SK-N-SH (cell line): Measurements from ENCODE around the gene SOX11. TPM values are rescaled to one million over a fixed set of nuclear protein-coding genes. Genes with fewer than 3 reads are reported as not detected.

Experiments
- CTCF ChIA-PET: fragments of 300-600, 350-600 bp; formaldehyde crosslinking; extraction: SDS; loops from one replicate; lab custom pipeline; 2021; lab: Yijun Ruan, JAX
- POLR2A ChIA-PET: fragments of 350-600 bp; sonication (Branson Sonifier 250); formaldehyde crosslinking; extraction: SDS; loops from one replicate; lab custom pipeline; 2020; ENCODE audit warnings: antibody characterized with exemption, inconsistent platforms; lab: Yijun Ruan, JAX
- DNase-seq: peaks from one replicate; pipeline ENCODE4 v3.0.0; 2012
- H2AFZ ChIP-seq: fragments of 200-600 bp; sonication (generic); 2 replicates; pipeline ENCODE4 v1.8.1; 2016; ENCODE audit warnings: antibody characterized with exemption, mild to moderate bottlenecking, low read depth
- H3F3A ChIP-seq: fragments of 200-600 bp; sonication (generic); replicated peaks from 2 replicates; pipeline ENCODE3; 2016; ENCODE audit warnings: antibody characterized with exemption, mild to moderate bottlenecking; ENCODE audit not compliant: insufficient read depth
- H3K27ac ChIP-seq, 2 experiments: fragments of 200-500 bp in 1 of 2; fragments of 200-600 bp in 1 of 2; sonication (Bioruptor generic) in 1 of 2; sonication (generic), shearing (Covaris generic) in 1 of 2; 2 replicates each; pipeline versions ENCODE4 v1.5.1 to v1.6.1; 2014 to 2016; ENCODE audit warnings: low read depth in 2 of 2, inconsistent platforms in 1 of 2, low read length in 1 of 2, mild to moderate bottlenecking in 1 of 2, mixed read lengths in 1 of 2
- H3K27me3 ChIP-seq: fragments of 200-600 bp; sonication (generic), shearing (Covaris generic); 2 replicates; pipeline ENCODE4 v1.6.1; 2016; ENCODE audit warnings: mixed run types; ENCODE audit not compliant: insufficient read depth
- H3K36me3 ChIP-seq, 2 experiments: fragments of 200-500 bp in 1 of 2; fragments of 200-600 bp in 1 of 2; sonication (Bioruptor generic) in 1 of 2; sonication (generic) in 1 of 2; replicated peaks in 1 of 2; 2 replicates each; pipeline versions ENCODE3 to v1.5.1; 2014 to 2016; ENCODE audit warnings: low read length in 1 of 2, mild to moderate bottlenecking in 1 of 2; ENCODE audit not compliant: insufficient read depth in 2 of 2, control insufficient read depth in 1 of 2
- H3K4me1 ChIP-seq, 2 experiments: fragments of 200-500 bp in 1 of 2; fragments of 200-600 bp in 1 of 2; sonication (Bioruptor generic) in 1 of 2; sonication (generic), shearing (Covaris generic) in 1 of 2; 2 replicates each; pipeline versions ENCODE4 v1.5.1 to v1.6.1; 2014 to 2016; ENCODE audit warnings: low read depth in 1 of 2, low read length in 1 of 2, mixed run types in 1 of 2; ENCODE audit not compliant: insufficient read depth in 2 of 2, control insufficient read depth in 1 of 2
- H3K4me2 ChIP-seq: fragments of 200-600 bp; sonication (generic), shearing (Covaris generic); 2 replicates; pipeline ENCODE4 v1.6.1; 2017; ENCODE audit warnings: mixed run types
- H3K4me3 ChIP-seq, 2 experiments: fragments of 200-500 bp in 1 of 2; fragments of 200-600 bp in 1 of 2; sonication (Bioruptor generic) in 1 of 2; sonication (generic), shearing (Covaris generic) in 1 of 2; 2 replicates each; pipeline versions ENCODE4 v1.5.1 to v1.8.1; 2014 to 2016; ENCODE audit warnings: low read depth in 2 of 2, inconsistent platforms in 1 of 2, low read length in 1 of 2, mild to moderate bottlenecking in 1 of 2, mixed read lengths in 1 of 2, moderate library complexity in 1 of 2
- H3K79me2 ChIP-seq: fragments of 200-600 bp; sonication (generic); 2 replicates; pipeline ENCODE4 v1.8.1; 2017; ENCODE audit warnings: mild to moderate bottlenecking; ENCODE audit not compliant: insufficient read depth
- H3K9ac ChIP-seq: fragments of 200-600 bp; sonication (generic); 2 replicates; pipeline ENCODE4 v1.6.1; 2017; ENCODE audit warnings: mixed run types
- H3K9me2 ChIP-seq: fragments of 200-600 bp; sonication (generic); 2 replicates; pipeline ENCODE4 v1.6.1; 2017; ENCODE audit warnings: mixed run types
- H3K9me3 ChIP-seq: fragments of 200-600 bp; sonication (generic); 2 replicates; pipeline ENCODE4 v1.6.1; 2017; ENCODE audit warnings: mixed run types, mild to moderate bottlenecking, moderate library complexity
- H4K20me1 ChIP-seq: fragments of 200-600 bp; sonication (generic); 2 replicates; pipeline ENCODE4 v1.6.1; 2017; ENCODE audit warnings: mild to moderate bottlenecking, mixed run types; ENCODE audit not compliant: insufficient read depth
- CHD2 ChIP-seq: fragments of 150-350 bp; IDR thresholded peaks from 2 replicates; pipeline ENCODE4 v1.6.1; 2018; ENCODE audit warnings: low read length; ENCODE audit not compliant: partially characterized antibody
- ELF1 ChIP-seq: IDR thresholded peaks from 2 replicates; pipeline ENCODE4 v1.4.0; 2012
- FOSL2 ChIP-seq: IDR thresholded peaks from 2 replicates; pipeline ENCODE4 v1.4.0; 2012; ENCODE audit warnings: low read depth, mild to moderate bottlenecking, moderate library complexity, borderline replicate concordance
- FOXM1 ChIP-seq: IDR thresholded peaks from 2 replicates; pipeline ENCODE4 v1.4.0; 2012; ENCODE audit warnings: low read depth, mild to moderate bottlenecking
- MXI1 ChIP-seq: IDR thresholded peaks from 2 replicates; pipeline ENCODE4 v1.6.1; 2012; ENCODE audit warnings: mild to moderate bottlenecking, low read depth, low read length, improper control_type of control experiment
- RAD21 ChIP-seq: IDR thresholded peaks from 2 replicates; pipeline ENCODE4 v1.6.1; 2012; ENCODE audit warnings: mild to moderate bottlenecking, low read length
- RXRA ChIP-seq: IDR thresholded peaks from 2 replicates; pipeline ENCODE4 v1.4.0; 2012; ENCODE audit warnings: low read depth, mild to moderate bottlenecking, borderline replicate concordance
- TAF1 ChIP-seq: IDR thresholded peaks from 2 replicates; pipeline ENCODE4 v1.6.1; 2012; ENCODE audit warnings: low read depth, mild to moderate bottlenecking, low read length, moderate library complexity, borderline replicate concordance
- TCF12 ChIP-seq: IDR thresholded peaks from 2 replicates; pipeline ENCODE4 v1.4.0; 2012
- TEAD4 ChIP-seq: IDR thresholded peaks from 2 replicates; pipeline ENCODE4 v1.4.0; 2012; ENCODE audit warnings: mild to moderate bottlenecking, borderline replicate concordance; ENCODE audit not compliant: insufficient read depth
- WGBS: methylation state at CpG from one replicate; pipeline ENCODE4 v1.1.6; 2017; ENCODE audit warnings: low lambda C conversion rate; 5-methylcytosine and 5-hydroxymethylcytosine counted together
- polyA plus RNA-seq, 3 experiments: library from polyadenylated mRNA; depleted of rRNA; stranded (reverse); fragments of >200 nt; gene quantifications; 2 replicates each; pipeline ENCODE4 v1.2.3, GENCODE V29; 2012
- TF ChIP-seq, protein P1 (sequence below): fragments of 200-600 bp; sonication (generic); IDR thresholded peaks from 2 replicates; pipeline ENCODE4 v1.6.1; 2017; ENCODE audit warnings: antibody characterized with exemption, mild to moderate bottlenecking, moderate library complexity
- TF ChIP-seq, protein P2 (sequence below): fragments of 150-350 bp; IDR thresholded peaks from 2 replicates; pipeline ENCODE4 v1.6.1; 2017; ENCODE audit warnings: antibody characterized with exemption, low read length, low read depth, borderline replicate concordance
- TF ChIP-seq, protein P3 (sequence below): fragments of 150-350 bp; IDR thresholded peaks from 2 replicates; pipeline ENCODE4 v1.6.1; 2016; ENCODE audit warnings: mild to moderate bottlenecking, low read depth, low read length

SOX11 gene
- polyA plus RNA-seq, 1 of the 3 experiments (the other 2 are of a cell fraction) = 3.4 TPM

DNA sequence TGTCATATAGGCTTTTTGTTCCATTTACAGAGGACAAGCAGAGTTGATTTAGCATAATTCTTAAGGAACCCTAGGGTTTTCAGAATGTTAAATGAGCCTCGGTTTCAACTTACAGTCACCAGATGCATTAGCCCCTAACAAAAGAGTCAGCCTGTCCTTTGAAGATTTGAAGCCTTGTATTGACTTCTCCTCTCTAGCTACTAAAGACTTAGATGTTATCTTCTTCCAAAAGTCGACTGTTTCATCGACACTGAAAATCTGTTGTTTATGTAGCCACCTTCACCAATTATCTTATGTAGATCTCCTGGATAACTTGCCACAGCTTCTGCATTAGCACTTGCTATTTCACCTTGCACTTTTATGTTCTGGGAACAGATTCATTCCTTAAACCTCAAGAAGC is 31.6 kb upstream of the SOX11 start:
- H3K9me3 ChIP-seq = no peaks in the 10 kb centered on the region
- no peak for DNase-seq
- TF ChIP-seq ELF1 (no peak), RXRA (no peak)
- WGBS = 26% methylated on average over 3 of the region's 3 CpGs
- POLR2A ChIA-PET = no interaction called here
- H3K79me2 ChIP-seq = no peaks in the 10 kb centered on the region
- no peaks in the 10 kb centered on the region for H4K20me1 ChIP-seq
- peaks cover 0 to 2% of the 10 kb centered on the region in 2 experiments; a peak in 1 of 4 replicates for H3K4me1 ChIP-seq
- no peak overlapping the region for H3K4me3 ChIP-seq
- H3K27me3 ChIP-seq = no peaks in the 10 kb centered on the region
- H3K9ac ChIP-seq = no peak overlapping the region
- no peak overlapping the region for H2AFZ ChIP-seq
- CTCF ChIA-PET = interaction anchor here (0.6 kb wide), 1 partner anchor 37 kb away, joined by 3 read pairs; no protein-coding TSS in a partner anchor
- no peaks in the 10 kb centered on the region for H3K9me2 ChIP-seq
- H3F3A ChIP-seq = no peaks in the 10 kb centered on the region
- H3K4me2 ChIP-seq = no peak overlapping the region
- no peak overlapping the region for H3K27ac ChIP-seq
- no peaks in the 10 kb centered on the region for H3K36me3 ChIP-seq

DNA sequence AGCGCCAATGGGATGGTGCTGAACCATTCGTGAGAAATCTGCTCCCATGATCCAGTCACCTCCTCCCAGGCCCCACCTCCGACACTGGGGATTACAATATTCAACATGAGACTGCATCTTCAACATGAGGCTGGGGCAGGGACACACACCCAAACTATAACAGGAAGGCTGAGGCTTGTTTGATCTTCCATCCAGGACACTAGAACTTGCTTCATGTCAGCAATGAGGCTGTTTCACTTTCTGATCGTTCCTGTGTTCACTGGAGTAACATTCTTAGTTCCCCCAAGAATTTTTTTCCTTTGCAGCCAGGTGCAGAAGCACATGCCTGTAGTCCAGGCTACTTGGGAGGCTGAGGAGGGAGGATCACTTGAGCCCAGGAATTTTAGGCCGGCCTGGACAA is 30.8 kb upstream of the SOX11 start:
- no peak for DNase-seq
- Histone ChIP-seq H3F3A (no peaks in the 10 kb centered on the region), H3K36me3 (no peaks in the 10 kb centered on the region), H3K27me3 (no peaks in the 10 kb centered on the region), H3K79me2 (no peaks in the 10 kb centered on the region), H3K9ac (no peak overlapping the region), H3K4me1 (peaks cover 0 to 7% of the 10 kb centered on the region in 2 experiments; a peak in 1 of 4 replicates), H4K20me1 (no peaks in the 10 kb centered on the region), H3K9me2 (no peaks in the 10 kb centered on the region), H3K27ac (no peak overlapping the region), H2AFZ (no peak overlapping the region), H3K9me3 (no peaks in the 10 kb centered on the region), H3K4me2 (no peak overlapping the region), H3K4me3 (no peak overlapping the region)
- TF ChIP-seq CHD2 = no peak
- TF ChIP-seq TCF12 = no peak
- no peak for TF ChIP-seq RAD21
- TF ChIP-seq, protein P1, sequence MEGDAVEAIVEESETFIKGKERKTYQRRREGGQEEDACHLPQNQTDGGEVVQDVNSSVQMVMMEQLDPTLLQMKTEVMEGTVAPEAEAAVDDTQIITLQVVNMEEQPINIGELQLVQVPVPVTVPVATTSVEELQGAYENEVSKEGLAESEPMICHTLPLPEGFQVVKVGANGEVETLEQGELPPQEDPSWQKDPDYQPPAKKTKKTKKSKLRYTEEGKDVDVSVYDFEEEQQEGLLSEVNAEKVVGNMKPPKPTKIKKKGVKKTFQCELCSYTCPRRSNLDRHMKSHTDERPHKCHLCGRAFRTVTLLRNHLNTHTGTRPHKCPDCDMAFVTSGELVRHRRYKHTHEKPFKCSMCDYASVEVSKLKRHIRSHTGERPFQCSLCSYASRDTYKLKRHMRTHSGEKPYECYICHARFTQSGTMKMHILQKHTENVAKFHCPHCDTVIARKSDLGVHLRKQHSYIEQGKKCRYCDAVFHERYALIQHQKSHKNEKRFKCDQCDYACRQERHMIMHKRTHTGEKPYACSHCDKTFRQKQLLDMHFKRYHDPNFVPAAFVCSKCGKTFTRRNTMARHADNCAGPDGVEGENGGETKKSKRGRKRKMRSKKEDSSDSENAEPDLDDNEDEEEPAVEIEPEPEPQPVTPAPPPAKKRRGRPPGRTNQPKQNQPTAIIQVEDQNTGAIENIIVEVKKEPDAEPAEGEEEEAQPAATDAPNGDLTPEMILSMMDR = no peak
- TF ChIP-seq, protein P2, sequence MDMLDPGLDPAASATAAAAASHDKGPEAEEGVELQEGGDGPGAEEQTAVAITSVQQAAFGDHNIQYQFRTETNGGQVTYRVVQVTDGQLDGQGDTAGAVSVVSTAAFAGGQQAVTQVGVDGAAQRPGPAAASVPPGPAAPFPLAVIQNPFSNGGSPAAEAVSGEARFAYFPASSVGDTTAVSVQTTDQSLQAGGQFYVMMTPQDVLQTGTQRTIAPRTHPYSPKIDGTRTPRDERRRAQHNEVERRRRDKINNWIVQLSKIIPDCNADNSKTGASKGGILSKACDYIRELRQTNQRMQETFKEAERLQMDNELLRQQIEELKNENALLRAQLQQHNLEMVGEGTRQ = no peak
- no peak for TF ChIP-seq TAF1
- CTCF ChIA-PET = interaction anchor here (0.6 kb wide), 1 partner anchor 38 kb away, joined by 3 read pairs; no protein-coding TSS in a partner anchor
- 53% methylated on average over 4 of the region's 5 CpGs for WGBS
- POLR2A ChIA-PET = no interaction called here

DNA sequence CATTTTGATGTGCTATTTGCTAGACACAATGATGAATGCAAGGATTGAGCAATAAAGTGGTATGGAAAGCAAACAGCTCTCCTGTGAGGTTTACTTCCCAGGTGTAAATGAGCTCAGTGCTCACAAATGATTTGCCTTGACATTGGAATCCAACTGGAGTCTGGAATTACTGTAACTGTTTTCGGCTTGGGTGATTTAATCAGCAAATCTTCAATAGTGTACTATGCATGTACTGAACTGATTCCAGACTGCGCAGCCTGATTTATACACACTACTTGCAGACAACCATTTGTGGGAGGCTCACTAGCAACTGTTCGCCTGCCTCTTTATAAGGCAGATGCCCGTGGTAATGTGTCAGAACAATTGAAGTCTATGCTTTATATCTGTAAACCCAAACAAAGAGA is 27.9 kb upstream of the SOX11 start:
- H3K79me2 ChIP-seq = no peaks in the 10 kb centered on the region
- CTCF ChIA-PET = no interaction called here
- H3K27ac ChIP-seq = no peak overlapping the region
- 51% methylated on average over 4 of the region's 4 CpGs for WGBS
- H3K9ac ChIP-seq = no peak overlapping the region
- no peak for DNase-seq
- H3K36me3 ChIP-seq = no peaks in the 10 kb centered on the region
- POLR2A ChIA-PET = no interaction called here
- H3K4me1 ChIP-seq = peaks cover 0 to 16% of the 10 kb centered on the region in 2 experiments; a peak in 2 of 4 replicates
- no peaks in the 10 kb centered on the region for H3F3A ChIP-seq
- no peaks in the 10 kb centered on the region for H3K9me3 ChIP-seq
- no peak overlapping the region for H2AFZ ChIP-seq
- H3K9me2 ChIP-seq = no peaks in the 10 kb centered on the region
- H3K27me3 ChIP-seq = no peaks in the 10 kb centered on the region
- no peak overlapping the region for H3K4me3 ChIP-seq
- H4K20me1 ChIP-seq = no peaks in the 10 kb centered on the region
- H3K4me2 ChIP-seq = no peak overlapping the region
- TF ChIP-seq, protein P1 = no peak
- TF ChIP-seq, protein P3, sequence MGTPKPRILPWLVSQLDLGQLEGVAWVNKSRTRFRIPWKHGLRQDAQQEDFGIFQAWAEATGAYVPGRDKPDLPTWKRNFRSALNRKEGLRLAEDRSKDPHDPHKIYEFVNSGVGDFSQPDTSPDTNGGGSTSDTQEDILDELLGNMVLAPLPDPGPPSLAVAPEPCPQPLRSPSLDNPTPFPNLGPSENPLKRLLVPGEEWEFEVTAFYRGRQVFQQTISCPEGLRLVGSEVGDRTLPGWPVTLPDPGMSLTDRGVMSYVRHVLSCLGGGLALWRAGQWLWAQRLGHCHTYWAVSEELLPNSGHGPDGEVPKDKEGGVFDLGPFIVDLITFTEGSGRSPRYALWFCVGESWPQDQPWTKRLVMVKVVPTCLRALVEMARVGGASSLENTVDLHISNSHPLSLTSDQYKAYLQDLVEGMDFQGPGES = no peak
- TF ChIP-seq TCF12 (no peak), MXI1 (no peak), CHD2 (no peak), FOSL2 (no peak), TEAD4 (no peak), FOXM1 (no peak)
